ENCODE measurements around the gene CFP.

GRCh38 chrX:47573341-47574075, 56.2 kb downstream of the CFP start:
- TF ChIP-seq CTCF (IDR thresholded peaks at IDR 0.05; ENCODE audit: borderline replicate concordance, extremely low read depth, low read length, poor library complexity, severe bottlenecking) (no peak), EZH2 (IDR thresholded peaks at IDR 0.05; ENCODE audit: borderline replicate concordance, low read depth, low read length, severe bottlenecking) (no peak)
